ENCODE measurements around the gene SCN1B. TPM values are rescaled to one million over a fixed set of nuclear protein-coding genes. Genes with fewer than 3 reads are reported as not detected.

The SCN1B gene
- total and polyA plus RNA-seq, 10 of the 15 experiments (the other 5 are each of a cell fraction or from before 2014, with no cell fraction given): 0.04 to 0.54 (median 0.11) TPM; not detected in 3

- TF ChIP-seq ETV6 (conservative IDR thresholded peaks at IDR 0.05 in 1 of 2, IDR thresholded peaks at IDR 0.05 in 1 of 2; ENCODE audit: borderline replicate concordance in 1 of 2, low read depth in 1 of 2): no peak
Measured at GRCh38 chr19:35034005-35034502, 3.8 kb downstream of the SCN1B start (continued).

- no peaks in the 10 kb centered on the region for H4K20me1 ChIP-seq (ENCODE audit: control insufficient read depth, insufficient read depth)
- TF ChIP-seq IRF5 (IDR thresholded peaks at IDR 0.05; ENCODE audit: borderline replicate concordance) (no peak), ZNF384 (IDR thresholded peaks at IDR 0.05; ENCODE audit: borderline replicate concordance, low read depth, low read length) (no peak), HSF1 (IDR thresholded peaks at IDR 0.05; ENCODE audit: low read depth, low read length) (no peak), BHLHE40 (IDR thresholded peaks at IDR 0.05; ENCODE audit: borderline replicate concordance in 1 of 2, low read depth in 2 of 2, low read length in 1 of 2) (no peak), JUNB (IDR thresholded peaks at IDR 0.05) (no peak), SREBF2 (IDR thresholded peaks at IDR 0.05; ENCODE audit: low read length) (no peak)
- H3K36me3 ChIP-seq (ENCODE audit: control insufficient read depth in 2 of 2, insufficient read depth in 2 of 2, low read length in 1 of 2): no peaks in the 10 kb centered on the region
- H3K4me3 ChIP-seq: no peak overlapping the region
- H3K27ac ChIP-seq (ENCODE audit: control insufficient read depth, insufficient read depth): no peak overlapping the region
- H3K79me2 ChIP-seq (ENCODE audit: control insufficient read depth, insufficient read depth, low read length): no peaks in the 10 kb centered on the region
- intact Hi-C loops (cut with micrococcal nuclease; ENCODE audit: unreplicated experiment) (no loop called here), in situ Hi-C loops (cut with MboI) (no loop called here)
- ATAC-seq (no peak), FAIRE-seq (no peak), DNase-seq (ENCODE audit: low read depth, low spot score) (no peak)
- peaks cover 2 to 6% of the 10 kb centered on the region in 2 experiments; a peak in 2 of 4 replicates for H3K27me3 ChIP-seq (replicated peaks in 1 of 2; ENCODE audit: control insufficient read depth in 2 of 2, insufficient read depth in 2 of 2, low read length in 1 of 2)
- peaks cover 9% of the 10 kb centered on the region for H3K4me1 ChIP-seq (ENCODE audit: control insufficient read depth, insufficient read depth, low read length)
- no peaks in the 10 kb centered on the region for H3K9me3 ChIP-seq (replicated peaks; ENCODE audit: control insufficient read depth, insufficient read depth, low read length)
- RAD21 ChIA-PET (ENCODE audit: unreplicated experiment): no interaction called here
- CTCF ChIA-PET: no interaction called here
- SMC1A ChIA-PET (ENCODE audit: uncharacterized antibody, unreplicated experiment): no interaction called here
- POLR2A ChIA-PET: interaction anchor here (0.5 kb wide), 1 partner anchor 183 kb away, joined by 5 read pairs; no protein-coding TSS in a partner anchor
- H3K9ac ChIP-seq (ENCODE audit: control insufficient read depth, insufficient read depth, low read length): no peak overlapping the region
- BruUV-seq (replicated peaks): no TSS peak
- no peak overlapping the region for H3K4me2 ChIP-seq (ENCODE audit: control insufficient read depth, insufficient read depth)
- WGBS (ENCODE audit: insufficient coverage, insufficient replicate concordance, low lambda C conversion rate, missing lambda C conversion rate): 57% methylated on average over 17 of the region's 17 CpGs
- H2AFZ ChIP-seq (ENCODE audit: control insufficient read depth, low read depth, low read length): no peak overlapping the region
Measured at GRCh38 chr19:35034588-35035382, 4.5 kb downstream of the SCN1B start.
